ENCODE measurements around the gene SLIRP.

Gene SLIRP

GRCh38 chr14:77730976-77731497 lies 23.1 kb downstream of the SLIRP start:
- Histone ChIP-seq H3K9me2 (replicated peaks; ENCODE audit: insufficient read depth, low read length) (no peaks in the 10 kb centered on the region), H3F3A (ENCODE audit: insufficient read depth) (no peaks in the 10 kb centered on the region), H4K20me1 (ENCODE audit: low read depth, low read length) (no peaks in the 10 kb centered on the region), H3K79me2 (ENCODE audit: insufficient read depth, low read length) (0 out of 2 replicates have a peak, but pooled peaks cover 3% of the 10 kb centered on the region), H3K4me2 (ENCODE audit: low read depth, low read length, poor library complexity, severe bottlenecking) (no peak overlapping the region), H3K9me3 (ENCODE audit: insufficient read depth, low read length) (no peaks in the 10 kb centered on the region), H3K9ac (ENCODE audit: low read length) (no peak overlapping the region), H2AFZ (ENCODE audit: low read depth, low read length, severe bottlenecking) (no peak overlapping the region), H3K36me3 (ENCODE audit: low read length) (peaks cover 70% of the 10 kb centered on the region), H3K27me3 (ENCODE audit: low read length) (no peaks in the 10 kb centered on the region), H3K4me3 (ENCODE audit: insufficient read depth, low read length, poor library complexity, severe bottlenecking) (no peak overlapping the region), H3K27ac (ENCODE audit: low read depth, low read length) (no peak overlapping the region)
- TF ChIP-seq CTCF (IDR thresholded peaks at IDR 0.05; ENCODE audit: insufficient read depth, low read length, poor library complexity, severe bottlenecking) (no peak), EZH2phosphoT487 (conservative IDR thresholded peaks at IDR 0.05; ENCODE audit: low read length) (no peak)

- no peak overlapping the region for H2AFZ ChIP-seq (ENCODE audit: low read depth, low read length, severe bottlenecking)
- H4K20me1 ChIP-seq (ENCODE audit: low read depth, low read length), result no peaks in the 10 kb centered on the region; the same call in 1 of the 2 replicates
- H3K79me2 ChIP-seq (ENCODE audit: insufficient read depth, low read length), result peaks cover 23% of the 10 kb centered on the region; the same call in 1 of the 2 replicates
- peaks cover 40% of the 10 kb centered on the region for H3K36me3 ChIP-seq (ENCODE audit: low read length)
- H3K4me2 ChIP-seq (ENCODE audit: low read depth, low read length, poor library complexity, severe bottlenecking), result no peak overlapping the region
- no peaks in the 10 kb centered on the region for H3K27me3 ChIP-seq (ENCODE audit: low read length)
- H3K27ac ChIP-seq (ENCODE audit: low read depth, low read length), result no peak overlapping the region
- no peaks in the 10 kb centered on the region for H3F3A ChIP-seq (ENCODE audit: insufficient read depth)
- no peak overlapping the region for H3K9ac ChIP-seq (ENCODE audit: low read length)
- no peaks in the 10 kb centered on the region for H3K9me2 ChIP-seq (replicated peaks; ENCODE audit: insufficient read depth, low read length)
- H3K4me3 ChIP-seq (ENCODE audit: insufficient read depth, low read length, poor library complexity, severe bottlenecking), result no peak overlapping the region
- no peaks in the 10 kb centered on the region for H3K9me3 ChIP-seq (ENCODE audit: insufficient read depth, low read length)
- TF ChIP-seq CTCF (IDR thresholded peaks at IDR 0.05; ENCODE audit: insufficient read depth, low read length, poor library complexity, severe bottlenecking), result no peak
- TF ChIP-seq EZH2phosphoT487 (conservative IDR thresholded peaks at IDR 0.05; ENCODE audit: low read length), result no peak
These were observed 30.8 kb downstream of the SLIRP start for GRCh38 chr14:77738559-77739250.

- Histone ChIP-seq H3K9me2 (replicated peaks; ENCODE audit: insufficient read depth, low read length) (no peaks in the 10 kb centered on the region), H2AFZ (ENCODE audit: low read depth, low read length, severe bottlenecking) (no peak overlapping the region), H3K9me3 (ENCODE audit: insufficient read depth, low read length) (no peaks in the 10 kb centered on the region), H3K4me2 (ENCODE audit: low read depth, low read length, poor library complexity, severe bottlenecking) (no peak overlapping the region), H3K27me3 (ENCODE audit: low read length) (no peaks in the 10 kb centered on the region), H3K27ac (ENCODE audit: low read depth, low read length) (no peak overlapping the region), H4K20me1 (ENCODE audit: low read depth, low read length) (peaks cover 4% of the 10 kb centered on the region; the same call in 1 of the 2 replicates), H3K4me3 (ENCODE audit: insufficient read depth, low read length, poor library complexity, severe bottlenecking) (no peak overlapping the region), H3K36me3 (ENCODE audit: low read length) (peaks cover 38% of the 10 kb centered on the region), H3K9ac (ENCODE audit: low read length) (no peak overlapping the region), H3K79me2 (ENCODE audit: insufficient read depth, low read length) (peaks cover 32% of the 10 kb centered on the region), H3F3A (ENCODE audit: insufficient read depth) (peaks cover 4% of the 10 kb centered on the region; the same call in 1 of the 2 replicates)
- TF ChIP-seq CTCF (IDR thresholded peaks at IDR 0.05; ENCODE audit: insufficient read depth, low read length, poor library complexity, severe bottlenecking), result no peak
These were observed 33.5 kb downstream of the SLIRP start for GRCh38 chr14:77741438-77741837.

Data from SU-DHL-6 (cell line).